ENCODE results near the gene GDPGP1. TPM values are rescaled to one million over a fixed set of nuclear protein-coding genes. Genes with fewer than 3 reads are reported as not detected.

GDPGP1 gene
- total and polyA plus RNA-seq, 2 of the 4 experiments (the other 2 are of a cell fraction), result 2.3 to 4.1 TPM

GRCh38 chr15:90208356-90208755 lies 25.7 kb upstream of the GDPGP1 start:
- no peak overlapping the region for H3K14ac ChIP-seq (replicated peaks; ENCODE audit: low read depth, low read length)
- ATAC-seq (ENCODE audit: low read depth), result no peak
- 80% methylated on average over 1 of the region's 6 CpGs; no CpG with 5 or more reads in 1 of the 2 experiments for WGBS, 2 experiments (ENCODE audit: extremely low coverage in 2 of 2, insufficient read length in 1 of 2)

More at GRCh38 chr15:90208356-90208755, 25.7 kb upstream of the GDPGP1 start:
- Histone ChIP-seq H4K20me1 (ENCODE audit: insufficient read depth, low read length) (no peaks in the 10 kb centered on the region; the same call in 1 of the 2 replicates), H3K4me2 (ENCODE audit: low read depth, low read length) (no peak overlapping the region), H3K23ac (ENCODE audit: low read depth, low read length) (no peak overlapping the region), H2AFZ (replicated peaks; ENCODE audit: low read length, poor library complexity) (no peak overlapping the region), H2AK5ac (ENCODE audit: low read depth, low read length) (no peak overlapping the region), H3K36me3 (ENCODE audit: control insufficient read depth, insufficient read depth, low read length) (peaks cover 7% of the 10 kb centered on the region), H4K91ac (ENCODE audit: insufficient read depth, low read depth, low read length) (no peak overlapping the region), H3K4me3 (ENCODE audit: insufficient read depth, low read depth, low read length) (no peak overlapping the region), H2BK15ac (ENCODE audit: low read depth, low read length) (no peak overlapping the region), H4K5ac (ENCODE audit: low read depth, low read length) (no peak overlapping the region), H2BK20ac (ENCODE audit: low read depth, low read length) (no peak overlapping the region), H3K79me1 (ENCODE audit: low read depth in 1 of 2, low read length in 2 of 2) (peaks cover 34 to 52% of the 10 kb centered on the region in 2 experiments), H3K9me1 (ENCODE audit: insufficient read depth, low read length) (peaks cover 10% of the 10 kb centered on the region), H3K4me1 (ENCODE audit: control insufficient read depth, insufficient read depth, low read length) (peaks cover 6% of the 10 kb centered on the region), H4K8ac (ENCODE audit: low read depth in 2 of 2, low read length in 2 of 2) (no peak overlapping the region), H3K4ac (ENCODE audit: low read depth, low read length) (no peak overlapping the region), H3K18ac (ENCODE audit: low read depth, low read length) (no peak overlapping the region), H2AK9ac (replicated peaks; ENCODE audit: low read depth, low read length, poor library complexity) (no peak overlapping the region), H3K27me3 (ENCODE audit: control insufficient read depth, insufficient read depth, low read length) (no peaks in the 10 kb centered on the region), H3K27ac (ENCODE audit: insufficient read depth, low read length) (no peak overlapping the region), H2BK5ac (ENCODE audit: low read depth, low read length, poor library complexity, severe bottlenecking) (no peak overlapping the region), H2BK120ac (ENCODE audit: low read depth, low read length) (no peak overlapping the region), H3K9ac (ENCODE audit: low read depth, low read length) (no peak overlapping the region), H3K56ac (ENCODE audit: extremely low read depth, insufficient read depth, low read length) (no peak overlapping the region), H3K9me3 (ENCODE audit: control insufficient read depth, insufficient read depth, low read length) (no peaks in the 10 kb centered on the region)
- DNase-seq, result no peak
- BruUV-seq (replicated peaks), result no TSS peak
- ChIA-PET CTCF (no interaction called here), POLR2A (ENCODE audit: unreplicated experiment) (no interaction called here)
- TF ChIP-seq RFX5 (IDR thresholded peaks at IDR 0.05; ENCODE audit: low read depth, low read length) (no peak), NFE2L2 (IDR thresholded peaks at IDR 0.05; ENCODE audit: low read depth, low read length) (no peak), MXI1 (IDR thresholded peaks at IDR 0.05; ENCODE audit: borderline replicate concordance, low read depth, low read length) (no peak), FOS (IDR thresholded peaks at IDR 0.05; ENCODE audit: low read depth, low read length) (no peak), RAD21 (IDR thresholded peaks at IDR 0.05; ENCODE audit: low read length) (no peak), ELK1 (IDR thresholded peaks at IDR 0.05; ENCODE audit: borderline replicate concordance, low read depth, low read length) (no peak), CEBPB (IDR thresholded peaks at IDR 0.05; ENCODE audit: low read depth, low read length) (no peak), CHD1 (IDR thresholded peaks at IDR 0.05; ENCODE audit: low read depth, low read length) (no peak), CTCF (conservative IDR thresholded peaks at IDR 0.05; ENCODE audit: low read depth, low read length) (no peak), MAFK (IDR thresholded peaks at IDR 0.05; ENCODE audit: low read depth, low read length) (no peak), BHLHE40 (IDR thresholded peaks at IDR 0.05; ENCODE audit: low read depth, low read length) (no peak)
- intact Hi-C loops (cut with micrococcal nuclease), result no loop called here
- in situ Hi-C loops (cut with MboI; ENCODE audit: low sequenced_read_pairs), result no loop called here
- dilution Hi-C loops (cut with HindIII; ENCODE audit: low sequenced_read_pairs, unreplicated experiment), result no loop called here
